HUES6 (cell line): ENCODE measurements around the gene DPH5.

ENCODE experiments used
- H3K27ac ChIP-seq: 2 replicates; pipeline ENCODE4 v1.7.0; 2013; ENCODE audit warnings: low read depth, mild to moderate bottlenecking, low read length, inconsistent platforms
- H3K27me3 ChIP-seq: 2 replicates; pipeline ENCODE4 v1.6.1; 2013; ENCODE audit warnings: low read length; ENCODE audit not compliant: control insufficient read depth, insufficient read depth
- H3K36me3 ChIP-seq: 2 replicates; pipeline ENCODE4 v1.6.1; 2013; ENCODE audit warnings: low read length; ENCODE audit not compliant: control insufficient read depth, insufficient read depth
- H3K4me1 ChIP-seq: 2 replicates; pipeline ENCODE4 v1.6.1; 2013; ENCODE audit warnings: low read length; ENCODE audit not compliant: control insufficient read depth, insufficient read depth
- H3K4me3 ChIP-seq: 2 replicates; pipeline ENCODE4 v1.5.1; 2013; ENCODE audit warnings: low read depth, low read length
- H3K9ac ChIP-seq: one replicate; pipeline ENCODE4 v1.6.1; 2013; ENCODE audit warnings: mild to moderate bottlenecking, low read length
- H3K9me3 ChIP-seq: 2 replicates; pipeline ENCODE4 v1.6.1; 2013; ENCODE audit warnings: low read depth, low read length; ENCODE audit not compliant: control insufficient read depth, insufficient read depth

Gene DPH5

GRCh38 chr1:101005871-101006270, 19.7 kb downstream of the DPH5 start:
- Histone ChIP-seq H3K9me3 (no peaks in the 10 kb centered on the region), H3K4me3 (no peak overlapping the region), H3K9ac (no peak overlapping the region), H3K27me3 (no peaks in the 10 kb centered on the region), H3K27ac (no peak overlapping the region), H3K4me1 (peaks cover 22% of the 10 kb centered on the region), H3K36me3 (peaks cover 35% of the 10 kb centered on the region)

- Histone ChIP-seq H3K27ac (no peak overlapping the region), H3K36me3 (peaks cover 41% of the 10 kb centered on the region), H3K27me3 (no peaks in the 10 kb centered on the region), H3K4me3 (no peak overlapping the region), H3K9me3 (no peaks in the 10 kb centered on the region), H3K9ac (no peak overlapping the region), H3K4me1 (peaks cover 22% of the 10 kb centered on the region)
Measured at GRCh38 chr1:101005183-101005582, 20.4 kb downstream of the DPH5 start.

GRCh38 chr1:101004670-101005069, 20.9 kb downstream of the DPH5 start:
- peaks cover 22% of the 10 kb centered on the region for H3K4me1 ChIP-seq
- no peak overlapping the region for H3K27ac ChIP-seq
- H3K27me3 ChIP-seq: no peaks in the 10 kb centered on the region
- no peaks in the 10 kb centered on the region for H3K9me3 ChIP-seq
- peaks cover 42% of the 10 kb centered on the region for H3K36me3 ChIP-seq
- H3K4me3 ChIP-seq: no peak overlapping the region
- no peak overlapping the region for H3K9ac ChIP-seq

GRCh38 chr1:101004061-101004460, 21.5 kb downstream of the DPH5 start:
- H3K27ac ChIP-seq: no peak overlapping the region
- no peak overlapping the region for H3K9ac ChIP-seq
- peaks cover 22% of the 10 kb centered on the region for H3K4me1 ChIP-seq
- peaks cover 44% of the 10 kb centered on the region for H3K36me3 ChIP-seq
- no peak overlapping the region for H3K4me3 ChIP-seq
- no peaks in the 10 kb centered on the region for H3K9me3 ChIP-seq
- no peaks in the 10 kb centered on the region for H3K27me3 ChIP-seq

GRCh38 chr1:101003012-101003650, 22.5 kb downstream of the DPH5 start:
- no peak overlapping the region for H3K9ac ChIP-seq
- no peaks in the 10 kb centered on the region for H3K9me3 ChIP-seq
- no peak overlapping the region for H3K27ac ChIP-seq
- H3K27me3 ChIP-seq: no peaks in the 10 kb centered on the region
- H3K4me3 ChIP-seq: no peak overlapping the region
- peaks cover 22% of the 10 kb centered on the region for H3K4me1 ChIP-seq
- H3K36me3 ChIP-seq: peaks cover 44% of the 10 kb centered on the region

GRCh38 chr1:101002551-101002950, 23.0 kb downstream of the DPH5 start:
- Histone ChIP-seq H3K4me3 (no peak overlapping the region), H3K4me1 (peaks cover 22% of the 10 kb centered on the region), H3K27ac (no peak overlapping the region), H3K27me3 (no peaks in the 10 kb centered on the region), H3K36me3 (peaks cover 43% of the 10 kb centered on the region), H3K9me3 (no peaks in the 10 kb centered on the region), H3K9ac (no peak overlapping the region)

- Histone ChIP-seq H3K4me3 (no peak overlapping the region), H3K36me3 (peaks cover 50% of the 10 kb centered on the region)
Measured at GRCh38 chr1:101000131-101000873, 25.3 kb downstream of the DPH5 start.

GRCh38 chr1:100998426-100998825, 27.2 kb downstream of the DPH5 start:
- Histone ChIP-seq H3K36me3 (peaks cover 58% of the 10 kb centered on the region), H3K27ac (no peak overlapping the region)

More at GRCh38 chr1:101000131-101000873, 25.3 kb downstream of the DPH5 start:
- H3K27me3 ChIP-seq: no peaks in the 10 kb centered on the region
- H3K9me3 ChIP-seq: no peaks in the 10 kb centered on the region
- H3K4me1 ChIP-seq: peaks cover 22% of the 10 kb centered on the region
- no peak overlapping the region for H3K9ac ChIP-seq
- H3K27ac ChIP-seq: no peak overlapping the region

GRCh38 chr1:100995198-100995988, 30.2 kb downstream of the DPH5 start:
- Histone ChIP-seq H3K4me3 (no peak overlapping the region), H3K27ac (no peak overlapping the region), H3K9me3 (no peaks in the 10 kb centered on the region), H3K36me3 (peaks cover 54% of the 10 kb centered on the region), H3K27me3 (no peaks in the 10 kb centered on the region), H3K9ac (no peak overlapping the region), H3K4me1 (no peaks in the 10 kb centered on the region)

More at GRCh38 chr1:100998426-100998825, 27.2 kb downstream of the DPH5 start:
- H3K4me1 ChIP-seq: peaks cover 9% of the 10 kb centered on the region
- no peaks in the 10 kb centered on the region for H3K9me3 ChIP-seq
- no peak overlapping the region for H3K4me3 ChIP-seq
- H3K9ac ChIP-seq: no peak overlapping the region
- H3K27me3 ChIP-seq: no peaks in the 10 kb centered on the region

- Histone ChIP-seq H3K27ac (no peak overlapping the region), H3K27me3 (no peaks in the 10 kb centered on the region), H3K9me3 (no peaks in the 10 kb centered on the region), H3K4me3 (no peak overlapping the region), H3K36me3 (peaks cover 38% of the 10 kb centered on the region), H3K9ac (no peak overlapping the region), H3K4me1 (no peaks in the 10 kb centered on the region)
Measured at GRCh38 chr1:100989306-100990077, 36.1 kb downstream of the DPH5 start.
